NCI-H2107 (cell line): Measurements from ENCODE around the gene ELOF1.

Source experiments
- DNase-seq: peaks from one replicate; lab custom pipeline; 2025; lab: John Stamatoyannopoulos, UW

Gene ELOF1

GRCh38 chr19:11535792-11536595 is 23.0 kb downstream of the ELOF1 start:
- peak; percentile 20 for DNase-seq

GRCh38 chr19:11534948-11535347 is 24.1 kb downstream of the ELOF1 start:
- DNase-seq = no peak

- DNase-seq = no peak
Measured at GRCh38 chr19:11534538-11534937, 24.5 kb downstream of the ELOF1 start.

- peak; percentile 52 for DNase-seq
Measured at GRCh38 chr19:11530432-11530831, 28.6 kb downstream of the ELOF1 start.

- peak; percentile 83 for DNase-seq
Measured at GRCh38 chr19:11528551-11529341, 30.3 kb downstream of the ELOF1 start, which contains the start of gene ECSIT. Gene ECSIT (minus strand): TSS chr19:11529134. CDS start chr19:11519170, 9,964 bp downstream.

- DNase-seq = no peak
Measured at GRCh38 chr19:11519138-11519537, 39.9 kb downstream of the ELOF1 start.

- no peak for DNase-seq
Measured at GRCh38 chr19:11513946-11514345, 45.1 kb downstream of the ELOF1 start.

- no peak for DNase-seq
Measured at GRCh38 chr19:11510444-11510843, 48.6 kb downstream of the ELOF1 start.

GRCh38 chr19:11507370-11508078 is 51.5 kb downstream of the ELOF1 start:
- no peak for DNase-seq

GRCh38 chr19:11506967-11507366 is 52.1 kb downstream of the ELOF1 start:
- no peak for DNase-seq

- DNase-seq = no peak
Measured at GRCh38 chr19:11506101-11506555, 52.9 kb downstream of the ELOF1 start.

- peak; percentile 92 for DNase-seq
Measured at GRCh38 chr19:11505504-11506100, 53.4 kb downstream of the ELOF1 start, which contains the start of gene ZNF653. Gene ZNF653 (minus strand): TSS chr19:11505839. CDS start chr19:11505786, 53 bp downstream.

- peak; percentile 83 for DNase-seq
Measured at GRCh38 chr19:11505032-11505503, 54.0 kb downstream of the ELOF1 start.

GRCh38 chr19:11504502-11505031 is 54.5 kb downstream of the ELOF1 start:
- DNase-seq = no peak
